Type B pancreatic cell (in vitro differentiated cells): ENCODE results near the gene COL5A2. TPM values are rescaled to one million over a fixed set of nuclear protein-coding genes. Genes with fewer than 3 reads are reported as not detected.

Experiments used
- DNase-seq: peaks from one replicate; pipeline ENCODE4 v3.0.0; 2021; ENCODE audit warnings: mixed read lengths; ENCODE audit not compliant: unreplicated experiment; ENCODE audit errors: extremely low spot score
- H3K27ac Mint-ChIP-seq: 2 replicates; pipeline ENCODE4 v1.8.0; 2021; ENCODE audit warnings: mild to moderate bottlenecking, mixed read lengths
- H3K27me3 Mint-ChIP-seq: 2 replicates; pipeline ENCODE4 v1.8.0; 2021; ENCODE audit warnings: mixed read lengths
- H3K36me3 Mint-ChIP-seq: 2 replicates; pipeline ENCODE4 v1.8.0; 2021; ENCODE audit warnings: mixed read lengths
- H3K4me1 Mint-ChIP-seq: one replicate; pipeline ENCODE4 v1.8.0; 2021; ENCODE audit warnings: mixed read lengths; ENCODE audit not compliant: unreplicated experiment
- H3K4me3 Mint-ChIP-seq: 2 replicates; pipeline ENCODE4 v1.8.0; 2021; ENCODE audit warnings: mild to moderate bottlenecking, mixed read lengths
- H3K9me3 Mint-ChIP-seq: 2 replicates; pipeline ENCODE4 v1.8.0; 2021; ENCODE audit warnings: mixed read lengths
- CTCF ChIP-seq: fragments of 200-600 bp; sonication (generic); conservative IDR thresholded peaks from 2 replicates; pipeline ENCODE4 v1.5.0; 2021; ENCODE audit warnings: antibody characterized with exemption, mild to moderate bottlenecking
- total RNA-seq: library from RNA; stranded (reverse); gene quantifications from 2 replicates; pipeline ENCODE4 v1.2.1, GENCODE V29; 2021; ENCODE audit warnings: low replicate concordance

Gene COL5A2
- total RNA-seq, 1 donor from 2014 or later, result 137 TPM

- no peaks in the 10 kb centered on the region for H3K36me3 Mint-ChIP-seq
- peaks cover 9% of the 10 kb centered on the region for H3K4me1 Mint-ChIP-seq
- peak overlapping the region; percentile 73 for H3K27ac Mint-ChIP-seq
- no peaks in the 10 kb centered on the region for H3K9me3 Mint-ChIP-seq
- DNase-seq, result no peak
- TF ChIP-seq CTCF, result no peak
- H3K27me3 Mint-ChIP-seq, result peaks cover 4% of the 10 kb centered on the region
- peak overlapping the region; percentile 92 for H3K4me3 Mint-ChIP-seq
Observed at GRCh38 chr2:189178726-189179569, 613 bp downstream of the COL5A2 start.

GRCh38 chr2:189178054-189178453, 1.5 kb downstream of the COL5A2 start:
- Mint-ChIP-seq H3K27me3 (peaks cover 3% of the 10 kb centered on the region), H3K36me3 (no peaks in the 10 kb centered on the region), H3K4me3 (peak overlapping the region; percentile 92), H3K4me1 (peaks cover 9% of the 10 kb centered on the region), H3K9me3 (no peaks in the 10 kb centered on the region), H3K27ac (no peak overlapping the region)
- peak; percentile 70 for TF ChIP-seq CTCF
- no peak for DNase-seq

GRCh38 chr2:189177251-189177840, 2.2 kb downstream of the COL5A2 start:
- Mint-ChIP-seq H3K36me3 (no peaks in the 10 kb centered on the region), H3K4me1 (peaks cover 9% of the 10 kb centered on the region), H3K9me3 (no peaks in the 10 kb centered on the region), H3K27me3 (no peaks in the 10 kb centered on the region), H3K27ac (no peak overlapping the region), H3K4me3 (peak overlapping the region; percentile 86)
- no peak for DNase-seq
- TF ChIP-seq CTCF, result no peak

DNA sequence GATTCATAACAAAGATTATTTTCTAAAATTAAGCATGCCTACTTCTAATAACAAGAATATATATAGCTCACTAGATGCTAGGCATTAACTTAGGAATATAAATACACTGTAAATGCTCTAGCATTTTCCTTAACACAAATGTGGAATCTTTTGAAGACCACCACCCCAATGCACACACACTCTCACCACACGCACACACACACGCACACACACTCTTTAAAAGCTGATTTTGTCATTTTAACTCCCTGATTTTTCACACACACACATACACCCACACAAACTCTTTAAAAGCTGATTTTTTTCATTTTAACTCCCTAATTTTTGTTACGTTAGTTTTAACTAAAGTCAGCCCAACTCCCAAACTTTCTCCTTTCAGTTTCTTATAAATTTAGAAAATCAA, 3.0 kb downstream of the COL5A2 start:
- H3K4me3 Mint-ChIP-seq, result peak overlapping the region; percentile 73
- peaks cover 9% of the 10 kb centered on the region for H3K4me1 Mint-ChIP-seq
- no peak for DNase-seq
- no peak overlapping the region for H3K27ac Mint-ChIP-seq
- no peaks in the 10 kb centered on the region for H3K9me3 Mint-ChIP-seq
- H3K27me3 Mint-ChIP-seq, result no peaks in the 10 kb centered on the region
- TF ChIP-seq CTCF, result no peak
- no peaks in the 10 kb centered on the region for H3K36me3 Mint-ChIP-seq

GRCh38 chr2:189175869-189176433, 3.6 kb downstream of the COL5A2 start:
- Mint-ChIP-seq H3K36me3 (no peaks in the 10 kb centered on the region), H3K27ac (no peak overlapping the region), H3K27me3 (no peaks in the 10 kb centered on the region), H3K4me3 (peak overlapping the region; percentile 73), H3K4me1 (peaks cover 9% of the 10 kb centered on the region), H3K9me3 (no peaks in the 10 kb centered on the region)
- no peak for TF ChIP-seq CTCF
- DNase-seq, result no peak
